Measurements from ENCODE around the gene ERAS. TPM values are rescaled to one million over a fixed set of nuclear protein-coding genes. Genes with fewer than 3 reads are reported as not detected.
A peak's percentile ranks its signal among the peaks of the same experiment; 100 is the strongest.

ERAS gene
- total RNA-seq (2014; rRNA removed; shearing (Covaris generic)) = not detected in 2 replicates

GRCh38 chrX:48826135-48826875, at the start of gene ERAS:
Gene ERAS (plus strand): TSS chrX:48826513. CDS start chrX:48829124, 2,611 bp downstream.
- DNase-seq (ENCODE audit: low read depth) = no peak

GRCh38 chrX:48776818-48777439, 49.4 kb upstream of the ERAS start:
- DNase-seq (ENCODE audit: low read depth) = no peak

- DNase-seq (ENCODE audit: low read depth) = no peak
These were observed 46.9 kb upstream of the ERAS start for GRCh38 chrX:48779399-48779798.

DNA sequence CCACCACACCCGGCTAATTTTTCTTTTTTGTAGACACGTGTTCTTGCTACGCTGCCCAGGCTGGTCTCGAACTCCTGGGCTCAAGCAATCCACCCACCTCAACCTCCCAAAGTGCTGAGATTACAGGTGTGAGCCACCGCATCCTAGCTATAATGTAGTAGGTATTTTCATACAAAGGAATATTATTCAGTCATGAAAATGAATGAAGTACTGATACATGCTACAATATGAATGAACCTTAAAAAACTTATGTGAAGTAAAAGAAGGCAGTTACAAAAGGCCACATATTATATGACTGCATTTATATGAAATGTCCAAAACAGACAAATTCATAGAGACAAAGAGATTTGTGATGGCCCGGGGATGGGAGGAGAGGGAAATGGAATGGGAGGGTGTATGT, 44.6 kb upstream of the ERAS start:
- DNase-seq (ENCODE audit: low read depth) = no peak

DNA sequence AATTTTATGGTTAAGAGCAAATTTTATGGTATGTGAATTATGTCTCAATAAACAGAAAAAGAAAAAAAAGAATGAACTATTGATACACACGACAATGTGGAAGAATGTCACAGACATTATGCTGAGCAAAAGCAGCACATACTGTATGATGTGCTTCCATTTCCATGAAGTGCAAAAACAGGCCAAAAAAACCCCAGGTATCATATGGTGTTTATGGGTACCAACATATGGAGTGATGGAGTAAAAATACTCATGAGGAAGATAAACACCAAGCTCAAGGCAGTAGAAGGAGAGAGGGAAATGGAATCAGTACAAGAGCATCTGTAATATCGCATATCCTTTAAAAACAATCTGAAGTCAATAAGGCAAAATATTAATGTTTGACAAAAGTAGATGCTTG, 44.1 kb upstream of the ERAS start:
- DNase-seq (ENCODE audit: low read depth) = no peak

DNA sequence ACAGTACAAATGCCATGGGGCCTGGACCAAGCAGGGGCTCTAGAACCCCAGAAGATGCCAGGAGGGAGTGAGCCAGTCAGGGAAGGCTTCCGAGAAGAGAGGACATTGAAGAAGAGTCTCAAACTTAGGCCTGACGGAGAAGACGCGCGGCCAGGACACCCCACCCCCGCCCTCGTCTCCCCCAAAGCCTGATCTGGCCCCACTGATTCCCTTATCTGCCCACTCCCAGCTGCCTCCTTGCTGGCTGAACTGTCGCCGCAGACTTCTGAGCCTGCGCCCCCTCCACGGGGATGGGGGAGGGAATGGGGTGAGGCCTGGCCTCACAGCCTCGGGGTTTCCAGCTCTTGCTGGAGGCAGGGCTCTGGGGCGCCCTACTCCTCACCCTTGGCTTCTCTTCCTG, 43.5 kb upstream of the ERAS start:
- DNase-seq (ENCODE audit: low read depth) = no peak

- DNase-seq (ENCODE audit: low read depth) = no peak
These were observed 41.6 kb upstream of the ERAS start for GRCh38 chrX:48784726-48785125.

GRCh38 chrX:48785186-48785539, 41.1 kb upstream of the ERAS start:
- no peak for DNase-seq (ENCODE audit: low read depth)

DNA sequence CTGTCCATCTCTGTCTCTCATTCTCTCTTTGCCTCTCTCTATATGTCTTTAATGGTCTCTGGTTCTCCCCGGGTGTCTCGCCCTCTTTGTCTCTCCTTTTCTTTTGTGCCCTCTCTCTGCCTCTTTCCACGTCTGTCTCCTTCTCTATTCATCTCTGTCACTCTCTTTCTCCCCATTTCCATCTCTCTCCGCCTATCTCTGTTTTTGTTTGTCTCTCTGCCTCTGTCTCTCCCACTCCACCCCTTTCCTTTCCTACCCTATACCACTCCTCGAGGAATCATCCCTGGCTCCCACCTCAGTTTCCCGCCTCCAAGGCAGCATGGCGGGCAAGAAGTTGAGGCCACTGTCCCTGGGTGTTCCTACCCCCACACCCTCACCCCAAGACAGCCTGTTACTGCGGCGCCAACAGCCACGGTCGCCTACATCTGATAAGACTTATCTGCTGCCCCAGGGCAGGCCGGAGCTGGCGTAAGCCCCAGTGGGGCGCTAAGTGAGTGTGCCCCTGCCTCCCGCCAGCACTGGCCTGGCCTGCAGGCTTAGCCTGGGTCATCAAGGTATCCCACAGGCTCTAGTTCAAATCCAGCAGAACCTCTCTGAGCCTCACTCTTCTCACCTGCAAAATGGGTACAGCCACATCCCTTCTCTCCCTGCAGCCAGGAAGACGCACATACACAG, 40.6 kb upstream of the ERAS start:
- no peak for DNase-seq (ENCODE audit: low read depth)

DNA sequence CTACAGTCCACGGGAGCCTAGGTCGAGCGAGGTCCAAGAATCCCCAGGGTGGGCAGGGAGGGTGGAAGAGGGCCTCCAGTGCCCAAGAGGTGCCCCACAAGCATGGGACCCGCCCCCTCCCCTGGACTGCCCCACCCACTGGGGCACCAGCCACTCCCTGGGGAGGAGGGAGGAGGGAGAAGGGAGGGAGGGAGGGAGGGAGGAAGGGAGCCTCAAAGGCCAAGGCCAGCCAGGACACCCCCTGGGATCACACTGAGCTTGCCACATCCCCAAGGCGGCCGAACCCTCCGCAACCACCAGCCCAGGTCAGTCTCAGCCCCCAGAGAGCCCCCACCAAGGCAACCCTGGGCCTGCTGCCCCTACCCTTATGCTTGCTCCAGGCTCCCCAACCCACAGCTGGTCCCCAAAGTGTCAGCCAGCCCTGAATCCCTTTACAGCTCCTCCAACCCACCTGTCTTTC, 39.9 kb upstream of the ERAS start, which contains the start of gene GATA1:
GATA1 (plus strand) TSS at position 250 of the 460 bp plus-strand sequence. CDS start 4,520 bp downstream, outside the sequence.
- no peak for DNase-seq (ENCODE audit: low read depth)

DNA sequence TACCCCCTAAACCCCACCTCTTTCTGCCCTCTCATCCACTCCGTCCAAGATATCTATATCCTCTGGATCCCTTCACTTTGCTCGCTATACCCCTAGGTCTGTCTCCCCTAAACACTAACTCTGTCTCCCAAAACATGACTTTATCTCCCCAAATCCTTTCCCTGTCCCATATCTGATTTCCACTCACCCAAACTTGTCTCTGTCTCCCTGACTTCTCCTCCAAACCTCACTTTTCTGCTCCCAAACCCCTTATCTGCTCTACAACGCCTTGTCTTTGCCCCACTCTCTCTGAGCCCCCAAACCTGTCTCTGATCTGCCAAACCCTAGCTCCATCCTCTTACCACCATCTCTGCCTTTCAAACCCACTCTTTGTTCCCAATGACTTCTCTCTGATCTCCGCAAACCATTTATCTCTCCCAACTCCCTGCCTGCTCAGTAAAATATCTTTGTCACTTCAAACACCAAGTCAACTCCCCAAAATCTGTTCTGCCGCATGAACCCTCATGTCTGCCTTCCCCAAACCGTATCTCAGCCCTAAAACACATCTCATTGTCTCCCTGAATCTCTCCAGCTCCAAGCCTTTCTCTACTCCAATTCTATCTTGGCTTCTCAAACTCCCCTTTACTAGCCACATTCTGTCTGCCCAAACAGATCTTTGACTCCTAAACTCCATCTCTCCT, 39.3 kb upstream of the ERAS start:
- no peak for DNase-seq (ENCODE audit: low read depth)

DNA sequence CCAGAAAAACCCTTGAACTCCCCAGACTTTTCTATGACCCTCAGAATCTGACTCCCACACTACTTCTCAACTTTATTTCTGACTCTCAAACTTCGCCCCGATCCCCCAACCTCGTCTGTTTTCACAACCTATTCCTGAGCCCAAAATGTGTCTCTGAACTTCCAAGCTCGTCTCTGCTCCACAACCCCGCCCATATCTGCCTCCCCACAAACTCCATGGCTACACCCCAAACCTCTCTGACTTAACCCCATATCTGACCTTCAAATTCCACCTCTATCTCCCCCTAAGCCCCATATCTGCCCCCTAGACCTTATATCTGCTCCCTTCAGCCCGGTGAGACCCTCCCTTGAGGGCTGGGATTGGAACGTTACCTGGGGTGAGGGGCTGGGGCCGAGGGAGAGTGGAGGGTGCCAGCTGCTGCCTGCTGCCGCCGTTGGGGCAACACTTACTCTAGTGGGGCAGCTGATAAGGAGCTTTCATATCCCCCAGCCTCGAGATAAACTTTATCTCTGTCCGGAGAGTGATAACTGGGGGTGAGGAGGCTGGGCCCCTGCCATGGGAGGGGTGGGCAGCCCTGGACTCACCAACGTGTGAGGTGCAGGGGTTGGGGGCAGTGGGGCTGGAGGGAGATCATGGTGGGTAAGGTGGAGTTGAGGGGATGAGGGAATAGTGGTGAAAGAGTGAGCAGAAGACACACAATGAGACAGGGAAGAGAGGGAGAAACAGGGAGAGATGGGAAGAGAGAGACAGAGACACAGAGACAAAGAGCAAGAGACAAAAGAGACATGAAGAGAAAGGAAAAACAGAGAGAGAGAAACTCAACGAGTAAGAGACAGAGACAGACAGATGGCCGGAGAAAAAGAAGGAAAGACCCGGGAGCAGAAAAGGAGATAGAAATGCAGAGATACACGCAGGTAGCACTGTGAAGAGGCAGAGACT, 38.5 kb upstream of the ERAS start:
- no peak for DNase-seq (ENCODE audit: low read depth)

GRCh38 chrX:48789366-48790220, 36.7 kb upstream of the ERAS start:
- DNase-seq (ENCODE audit: low read depth) = no peak

- no peak for DNase-seq (ENCODE audit: low read depth)
These were observed 35.8 kb upstream of the ERAS start for GRCh38 chrX:48790477-48790876.

- DNase-seq (ENCODE audit: low read depth) = no peak
These were observed 35.1 kb upstream of the ERAS start for GRCh38 chrX:48791063-48791820.

GRCh38 chrX:48792219-48792618, 34.1 kb upstream of the ERAS start:
- no peak for DNase-seq (ENCODE audit: low read depth)

- no peak for DNase-seq (ENCODE audit: low read depth)
These were observed 32.4 kb upstream of the ERAS start for GRCh38 chrX:48793935-48794334.

DNA sequence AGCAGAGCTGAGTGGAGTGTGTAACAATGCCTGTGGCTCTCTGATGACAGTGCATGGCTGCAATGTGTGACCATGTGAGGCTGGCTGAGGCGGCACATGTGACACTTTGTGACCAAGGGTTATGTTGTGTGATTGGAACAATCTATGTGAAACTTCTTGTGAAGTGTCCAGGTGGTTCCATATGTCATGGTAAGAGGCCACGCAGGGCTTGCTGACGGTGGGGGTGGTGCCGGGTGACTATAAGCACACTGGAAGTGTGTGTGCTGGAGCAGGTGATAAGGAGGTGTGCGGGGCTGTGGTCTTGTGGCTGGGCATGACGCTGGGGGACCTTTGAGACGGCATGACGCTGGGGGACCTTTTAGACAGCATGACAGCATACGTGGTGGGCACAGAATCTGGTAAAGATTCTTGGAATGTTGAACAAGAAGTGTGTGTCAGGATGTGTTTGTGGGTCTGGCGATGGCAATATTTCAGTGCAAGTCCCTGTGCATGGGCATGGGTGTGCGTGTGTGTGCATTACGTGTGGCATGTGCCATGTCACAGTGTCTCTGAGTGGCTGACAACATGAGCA, 31.9 kb upstream of the ERAS start:
- DNase-seq (ENCODE audit: low read depth) = no peak

DNA sequence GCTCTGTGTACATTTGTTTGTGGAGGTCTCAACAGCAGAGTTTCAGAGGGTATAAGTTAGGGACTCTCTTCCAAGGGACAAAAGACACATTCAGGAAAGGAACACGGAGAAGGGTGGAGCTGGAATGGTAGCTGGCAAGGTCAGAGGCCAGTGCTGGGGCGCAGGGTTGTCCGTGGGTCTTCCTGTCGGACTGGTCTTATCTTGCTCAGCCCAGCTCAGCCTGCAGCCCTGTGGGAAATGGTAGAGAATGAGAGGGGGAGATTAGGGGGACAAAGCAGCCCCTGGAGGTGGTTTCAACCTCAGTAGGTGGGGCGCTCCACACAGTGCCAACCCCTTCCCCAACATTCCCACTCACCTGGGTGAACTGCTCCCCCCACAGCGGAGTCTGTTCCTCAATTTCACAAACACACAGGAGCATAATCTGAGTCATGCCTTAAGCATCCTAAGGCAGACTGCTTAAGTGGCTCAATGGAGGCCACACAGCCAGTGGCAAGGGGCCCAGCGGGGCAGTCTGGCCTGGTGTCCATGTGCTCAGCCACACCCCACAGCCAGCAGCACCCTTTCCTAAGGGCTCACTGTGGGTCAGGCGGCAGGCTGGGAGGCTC, 31.3 kb upstream of the ERAS start:
- peak; percentile 80 for DNase-seq (ENCODE audit: low read depth)

Measured in M059J (cell line).